HG03135 (cell line): Measurements from ENCODE around the gene LUZP1.

ENCODE experiments used
- ATAC-seq: cut with Tn5 transposase; IDR thresholded peaks from one replicate; pipeline ENCODE4 v1.9.1; 2021; ENCODE audit warnings: mild to moderate bottlenecking, moderate library complexity; ENCODE audit not compliant: unreplicated experiment

The LUZP1 gene

GRCh38 chr1:23156940-23157339 is 11.7 kb downstream of the LUZP1 start:
- ATAC-seq = no peak

DNA sequence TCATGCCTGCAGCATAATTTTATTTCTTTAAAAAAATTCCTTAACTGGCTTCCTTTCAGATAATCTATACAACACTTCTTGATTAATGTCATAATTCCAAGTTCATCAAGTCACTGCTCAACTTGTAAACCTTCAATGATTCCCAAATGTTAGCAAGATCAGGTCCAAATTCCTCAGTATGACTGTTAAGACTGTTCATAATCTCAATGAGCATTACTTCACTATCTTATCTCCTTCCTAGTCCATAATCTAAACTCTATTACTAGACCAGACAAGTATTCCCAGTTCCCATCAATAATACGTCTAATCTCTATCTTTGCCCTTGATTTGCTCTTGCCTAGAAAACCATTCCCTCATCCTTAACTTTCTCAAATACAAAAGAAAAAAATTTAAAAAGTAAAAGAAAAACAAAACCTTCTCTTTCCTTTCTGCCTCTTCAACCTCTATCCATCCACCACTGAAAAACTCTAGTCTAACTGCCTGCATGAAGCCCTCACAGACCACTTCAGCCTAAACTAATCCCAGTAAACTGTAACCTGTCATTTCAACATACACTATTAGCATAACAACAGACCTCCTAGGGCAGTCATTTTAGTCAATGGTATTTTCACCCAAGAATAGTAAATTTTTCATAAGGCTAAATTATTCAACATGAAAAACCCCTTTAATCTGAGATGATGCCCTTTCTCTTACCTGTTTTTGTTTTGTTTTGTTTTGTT is 15.5 kb downstream of the LUZP1 start:
- no peak for ATAC-seq

DNA sequence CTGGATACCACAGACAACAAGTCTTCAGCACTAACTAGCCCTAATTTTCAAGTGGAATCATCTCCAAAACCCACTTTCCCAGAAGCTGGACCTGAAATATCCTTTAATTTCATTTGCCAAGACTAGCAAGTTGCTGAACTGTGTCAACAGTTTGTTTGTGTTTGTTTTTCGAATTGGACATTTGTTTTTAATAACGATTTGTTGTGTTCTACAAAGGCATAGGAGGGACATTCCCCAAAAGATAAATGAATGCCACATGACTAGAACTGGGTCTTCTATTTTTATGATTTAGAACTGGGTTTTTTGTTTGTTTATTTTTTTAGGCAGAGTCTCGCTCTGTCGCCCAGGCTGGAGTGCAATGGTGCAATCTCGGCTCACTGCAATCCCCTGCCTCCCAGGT is 17.9 kb downstream of the LUZP1 start:
- ATAC-seq = no peak

- ATAC-seq = no peak
Observed at GRCh38 chr1:23150125-23150524, 18.5 kb downstream of the LUZP1 start.

GRCh38 chr1:23149114-23149513 is 19.5 kb downstream of the LUZP1 start:
- no peak for ATAC-seq

- no peak for ATAC-seq
Observed at GRCh38 chr1:23148084-23148483, 20.6 kb downstream of the LUZP1 start.

GRCh38 chr1:23140940-23141596 is 27.6 kb downstream of the LUZP1 start:
- no peak for ATAC-seq

- no peak for ATAC-seq
Observed at GRCh38 chr1:23135268-23135667, 33.4 kb downstream of the LUZP1 start.

- ATAC-seq = no peak
Observed at GRCh38 chr1:23134055-23134454, 34.6 kb downstream of the LUZP1 start.

- no peak for ATAC-seq
Observed at GRCh38 chr1:23133587-23133986, 35.1 kb downstream of the LUZP1 start.

GRCh38 chr1:23132033-23132432 is 36.6 kb downstream of the LUZP1 start:
- ATAC-seq = no peak

GRCh38 chr1:23129846-23130245 is 38.8 kb downstream of the LUZP1 start:
- no peak for ATAC-seq

- no peak for ATAC-seq
Observed at GRCh38 chr1:23126801-23127200, 41.9 kb downstream of the LUZP1 start.

DNA sequence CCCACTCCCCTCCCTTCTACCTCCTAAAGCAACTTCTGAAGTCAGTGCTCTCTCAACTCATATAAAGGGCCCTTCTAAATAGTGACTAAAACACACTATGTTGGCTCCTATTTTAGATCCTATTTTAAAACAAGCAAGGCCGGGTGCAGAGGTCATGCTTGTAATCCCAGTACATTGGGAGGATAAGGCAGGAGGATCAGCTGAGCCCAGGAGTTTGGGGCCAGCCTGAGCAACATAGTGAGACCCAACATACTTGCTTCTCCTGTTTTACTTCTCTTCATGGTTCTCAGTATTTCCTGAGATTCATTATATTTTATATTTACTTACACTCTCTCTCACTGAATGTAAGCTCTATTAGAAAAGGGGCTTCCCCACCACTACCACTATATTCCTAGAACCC is 42.5 kb downstream of the LUZP1 start:
- no peak for ATAC-seq

DNA sequence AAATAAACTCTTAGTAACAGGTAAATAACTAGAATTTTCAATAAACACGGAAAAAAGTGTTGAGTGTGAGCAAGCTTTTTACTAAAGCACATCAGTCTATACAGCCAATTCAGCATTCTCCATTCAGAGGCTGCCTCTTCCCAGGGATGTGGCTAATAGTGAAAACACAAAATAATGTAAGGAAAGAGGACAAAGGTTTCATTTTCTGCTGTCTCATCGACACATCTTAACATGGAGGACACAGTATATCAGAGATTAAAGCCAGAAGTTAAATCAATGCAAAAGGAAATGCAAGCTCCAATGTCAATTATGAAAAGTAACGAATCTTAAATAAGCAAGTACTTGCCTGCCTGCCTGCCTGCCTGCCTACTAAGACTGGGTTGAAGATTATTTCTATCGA is 43.2 kb downstream of the LUZP1 start:
- no peak for ATAC-seq

DNA sequence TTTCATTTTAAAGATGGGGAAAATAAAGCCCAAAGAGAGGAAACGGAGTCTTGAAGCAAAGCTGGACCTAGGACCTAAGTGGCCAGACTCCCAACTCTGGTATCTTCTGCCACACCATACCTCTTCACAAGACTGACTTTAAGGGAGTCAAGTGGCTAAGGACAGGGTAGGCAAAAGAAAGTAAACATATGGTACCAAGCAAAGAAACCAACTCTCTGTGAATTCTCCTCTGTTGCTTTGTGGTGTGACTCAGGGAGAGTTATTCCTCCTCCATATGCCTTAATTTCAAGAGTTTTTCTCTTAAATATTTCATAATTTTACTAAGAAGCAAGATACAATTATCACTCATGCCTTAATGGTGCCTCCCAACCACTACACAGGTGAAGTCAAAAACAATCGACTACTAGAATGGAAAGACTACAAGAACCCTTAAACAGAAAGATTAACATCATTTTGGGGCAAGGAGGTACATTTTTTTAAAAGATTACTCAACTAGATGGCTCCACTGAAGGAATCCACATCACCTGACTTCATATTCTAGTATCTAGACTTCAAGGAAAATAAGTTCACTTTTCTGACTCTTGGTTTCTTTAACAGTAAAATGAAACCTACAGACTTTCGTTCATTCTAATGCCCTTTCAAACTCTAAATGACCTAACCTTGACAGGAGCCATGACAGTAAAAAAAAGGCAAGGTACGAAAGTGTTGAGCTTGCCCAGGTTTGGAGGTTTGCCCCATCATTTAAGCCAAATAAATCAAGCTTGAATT is 44.2 kb downstream of the LUZP1 start:
- ATAC-seq = no peak

GRCh38 chr1:23123528-23123927 is 45.1 kb downstream of the LUZP1 start:
- ATAC-seq = no peak

DNA sequence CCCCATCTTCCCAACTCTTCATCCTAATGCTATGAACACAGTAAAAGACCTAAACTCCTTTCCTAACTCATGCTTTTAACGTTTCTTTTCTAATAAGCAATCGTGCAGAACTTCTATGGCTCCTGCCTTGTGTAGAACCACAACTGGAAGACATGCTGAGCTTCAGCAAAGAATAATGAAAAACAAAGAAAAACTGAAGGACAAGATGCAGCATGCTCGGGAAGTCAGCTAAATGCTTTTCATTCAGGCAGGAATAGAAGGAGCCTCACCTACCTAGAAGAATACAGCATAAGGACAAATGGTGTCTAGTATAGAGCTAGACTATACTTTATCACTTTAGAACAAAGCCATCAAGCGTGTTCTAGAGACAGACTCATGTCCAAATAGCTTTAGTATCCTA is 45.9 kb downstream of the LUZP1 start:
- ATAC-seq = no peak

DNA sequence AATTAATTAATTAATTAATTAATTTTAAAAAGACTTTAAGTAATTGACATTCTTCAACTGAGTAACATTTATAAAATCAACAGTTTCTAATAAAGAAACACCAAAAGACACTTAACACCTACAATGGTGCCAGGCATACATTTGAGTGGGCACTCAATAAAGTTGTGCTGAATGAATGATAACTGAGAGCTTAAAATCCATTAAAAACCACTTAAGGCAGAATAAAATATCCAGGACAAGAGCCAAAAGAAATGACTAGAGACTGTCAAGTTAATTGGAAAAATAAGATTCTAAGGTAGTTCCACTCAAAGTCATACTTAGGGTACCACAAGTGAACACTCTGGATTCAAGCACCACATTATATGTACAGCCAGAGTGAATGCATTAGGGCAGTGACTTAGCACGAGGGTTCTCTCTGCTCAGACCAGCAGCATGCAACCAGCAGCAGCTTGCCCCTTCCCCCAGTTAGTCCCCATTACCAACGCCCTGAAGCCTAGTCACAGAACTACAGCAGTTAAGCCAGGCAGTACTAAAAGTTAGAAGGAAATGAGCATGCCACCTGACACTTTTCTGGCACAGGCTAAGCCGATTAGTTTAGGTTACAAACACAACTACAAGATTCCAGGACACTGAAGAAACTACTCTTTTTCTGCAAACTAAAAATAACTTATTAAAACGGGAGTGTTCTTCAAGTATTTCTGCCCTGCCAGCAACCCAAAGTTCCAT is 46.5 kb downstream of the LUZP1 start:
- ATAC-seq = no peak

- no peak for ATAC-seq
Observed at GRCh38 chr1:23120383-23120782, 48.3 kb downstream of the LUZP1 start.
